ENCODE results near the gene SART3. TPM values are rescaled to one million over a fixed set of nuclear protein-coding genes. Genes with fewer than 3 reads are reported as not detected.

The SART3 gene
- total and polyA plus RNA-seq, 2 of the 13 experiments (the other 11 are each of a cell fraction or from before 2014, with no cell fraction given): 16.1 to 69.9 TPM

DNA sequence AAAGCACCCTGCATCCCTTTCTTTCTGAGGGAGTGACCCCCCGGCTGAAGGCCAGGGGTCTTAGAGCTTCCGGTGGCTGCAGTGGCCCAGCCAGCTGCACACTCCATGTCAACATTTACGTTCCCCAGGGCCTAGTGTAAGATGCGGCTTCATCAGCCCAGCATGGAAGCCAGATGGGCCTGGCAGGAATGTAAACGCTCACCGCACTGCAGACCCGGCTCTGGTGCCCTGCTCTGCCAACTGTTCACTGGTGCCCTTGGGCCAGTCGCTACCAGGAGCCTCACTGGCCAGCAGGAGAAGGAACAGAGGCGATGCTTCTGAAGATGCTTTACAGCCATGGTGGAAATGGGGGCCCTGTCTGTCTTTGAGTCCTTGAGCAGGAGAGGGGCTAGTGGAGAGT lies 45.5 kb upstream of the SART3 start:
- Histone ChIP-seq H3K27ac (ENCODE audit: extremely low read length, insufficient read depth, low read length) (no peak overlapping the region), H3K9me3 (ENCODE audit: low read length) (no peaks in the 10 kb centered on the region), H3K4me1 (ENCODE audit: insufficient read depth, low read length) (peaks cover 12% of the 10 kb centered on the region), H3K4me2 (ENCODE audit: low read depth, low read length) (no peak overlapping the region), H2AFZ (ENCODE audit: low read length) (no peak overlapping the region), H3K4me3 (replicated peaks in 1 of 3; ENCODE audit: insufficient read depth in 1 of 3, low read depth in 2 of 3, low read length in 3 of 3) (no peak overlapping the region), H4K20me1 (ENCODE audit: insufficient read depth, low read length) (no peaks in the 10 kb centered on the region), H3K27me3 (ENCODE audit: control insufficient read depth in 1 of 2, insufficient read depth in 2 of 2, low read length in 2 of 2) (peaks cover 3 to 26% of the 10 kb centered on the region in 2 experiments; a peak in 4 of 5 replicates), H3K36me3 (replicated peaks in 1 of 2; ENCODE audit: control insufficient read depth in 1 of 2, insufficient read depth in 2 of 2, low read length in 2 of 2) (no peaks in the 10 kb centered on the region), H3K9ac (ENCODE audit: insufficient read depth, low read depth, low read length) (no peak overlapping the region), H3K79me2 (ENCODE audit: insufficient read depth, low read length) (no peaks in the 10 kb centered on the region)
- whole genome bisulfite sequencing (ENCODE audit: low lambda C conversion rate): 82% methylated on average over 4 of the region's 9 CpGs
- ATAC-seq: no peak
- ChIA-PET POLR2A (no interaction called here), CTCF (ENCODE audit: low intra/inter-chr PET ratio, low total read pairs) (no interaction called here)
- in situ Hi-C loops (cut with HindIII; ENCODE audit: extremely low pct_ligation_motif_present, low pct_unique_long_range_greater_than_20kb) (no loop called here), intact Hi-C loops (cut with micrococcal nuclease; ENCODE audit: unreplicated experiment) (no loop called here)
- FAIRE-seq: no peak
- no TSS peak for BruUV-seq (replicated peaks)
- no peak for DNase-seq (ENCODE audit: low spot score)
- TF ChIP-seq, protein P1, sequence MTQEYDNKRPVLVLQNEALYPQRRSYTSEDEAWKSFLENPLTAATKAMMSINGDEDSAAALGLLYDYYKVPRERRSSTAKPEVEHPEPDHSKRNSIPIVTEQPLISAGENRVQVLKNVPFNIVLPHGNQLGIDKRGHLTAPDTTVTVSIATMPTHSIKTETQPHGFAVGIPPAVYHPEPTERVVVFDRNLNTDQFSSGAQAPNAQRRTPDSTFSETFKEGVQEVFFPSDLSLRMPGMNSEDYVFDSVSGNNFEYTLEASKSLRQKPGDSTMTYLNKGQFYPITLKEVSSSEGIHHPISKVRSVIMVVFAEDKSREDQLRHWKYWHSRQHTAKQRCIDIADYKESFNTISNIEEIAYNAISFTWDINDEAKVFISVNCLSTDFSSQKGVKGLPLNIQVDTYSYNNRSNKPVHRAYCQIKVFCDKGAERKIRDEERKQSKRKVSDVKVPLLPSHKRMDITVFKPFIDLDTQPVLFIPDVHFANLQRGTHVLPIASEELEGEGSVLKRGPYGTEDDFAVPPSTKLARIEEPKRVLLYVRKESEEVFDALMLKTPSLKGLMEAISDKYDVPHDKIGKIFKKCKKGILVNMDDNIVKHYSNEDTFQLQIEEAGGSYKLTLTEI (CRISPR knock-in tag; conservative IDR thresholded peaks at IDR 0.05): no peak
- TF ChIP-seq SNAPC2 (CRISPR knock-in tag; IDR thresholded peaks at IDR 0.05) (no peak), ZNF614 (CRISPR knock-in tag; IDR thresholded peaks at IDR 0.05; ENCODE audit: borderline replicate concordance) (no peak), ZNF546 (CRISPR knock-in tag; conservative IDR thresholded peaks at IDR 0.05) (no peak), ZNF10 (CRISPR knock-in tag; IDR thresholded peaks at IDR 0.05; ENCODE audit: borderline replicate concordance, low read depth) (no peak), MEIS1 (CRISPR knock-in tag; IDR thresholded peaks at IDR 0.05; ENCODE audit: borderline replicate concordance) (no peak), GTF3A (CRISPR knock-in tag; conservative IDR thresholded peaks at IDR 0.05) (no peak), TCF12 (IDR thresholded peaks at IDR 0.05) (no peak), TCF12 (CRISPR knock-in tag; IDR thresholded peaks at IDR 0.05) (no peak), HNRNPK (IDR thresholded peaks at IDR 0.05; ENCODE audit: low read depth, low read length, poor library complexity, severe bottlenecking) (no peak)
- TF ChIP-seq, protein P2, sequence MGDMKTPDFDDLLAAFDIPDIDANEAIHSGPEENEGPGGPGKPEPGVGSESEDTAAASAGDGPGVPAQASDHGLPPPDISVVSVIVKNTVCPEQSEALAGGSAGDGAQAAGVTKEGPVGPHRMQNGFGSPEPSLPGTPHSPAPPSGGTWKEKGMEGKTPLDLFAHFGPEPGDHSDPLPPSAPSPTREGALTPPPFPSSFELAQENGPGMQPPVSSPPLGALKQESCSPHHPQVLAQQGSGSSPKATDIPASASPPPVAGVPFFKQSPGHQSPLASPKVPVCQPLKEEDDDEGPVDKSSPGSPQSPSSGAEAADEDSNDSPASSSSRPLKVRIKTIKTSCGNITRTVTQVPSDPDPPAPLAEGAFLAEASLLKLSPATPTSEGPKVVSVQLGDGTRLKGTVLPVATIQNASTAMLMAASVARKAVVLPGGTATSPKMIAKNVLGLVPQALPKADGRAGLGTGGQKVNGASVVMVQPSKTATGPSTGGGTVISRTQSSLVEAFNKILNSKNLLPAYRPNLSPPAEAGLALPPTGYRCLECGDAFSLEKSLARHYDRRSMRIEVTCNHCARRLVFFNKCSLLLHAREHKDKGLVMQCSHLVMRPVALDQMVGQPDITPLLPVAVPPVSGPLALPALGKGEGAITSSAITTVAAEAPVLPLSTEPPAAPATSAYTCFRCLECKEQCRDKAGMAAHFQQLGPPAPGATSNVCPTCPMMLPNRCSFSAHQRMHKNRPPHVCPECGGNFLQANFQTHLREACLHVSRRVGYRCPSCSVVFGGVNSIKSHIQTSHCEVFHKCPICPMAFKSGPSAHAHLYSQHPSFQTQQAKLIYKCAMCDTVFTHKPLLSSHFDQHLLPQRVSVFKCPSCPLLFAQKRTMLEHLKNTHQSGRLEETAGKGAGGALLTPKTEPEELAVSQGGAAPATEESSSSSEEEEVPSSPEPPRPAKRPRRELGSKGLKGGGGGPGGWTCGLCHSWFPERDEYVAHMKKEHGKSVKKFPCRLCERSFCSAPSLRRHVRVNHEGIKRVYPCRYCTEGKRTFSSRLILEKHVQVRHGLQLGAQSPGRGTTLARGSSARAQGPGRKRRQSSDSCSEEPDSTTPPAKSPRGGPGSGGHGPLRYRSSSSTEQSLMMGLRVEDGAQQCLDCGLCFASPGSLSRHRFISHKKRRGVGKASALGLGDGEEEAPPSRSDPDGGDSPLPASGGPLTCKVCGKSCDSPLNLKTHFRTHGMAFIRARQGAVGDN (CRISPR knock-in tag; IDR thresholded peaks at IDR 0.05): no peak
- TF ChIP-seq, protein P3, sequence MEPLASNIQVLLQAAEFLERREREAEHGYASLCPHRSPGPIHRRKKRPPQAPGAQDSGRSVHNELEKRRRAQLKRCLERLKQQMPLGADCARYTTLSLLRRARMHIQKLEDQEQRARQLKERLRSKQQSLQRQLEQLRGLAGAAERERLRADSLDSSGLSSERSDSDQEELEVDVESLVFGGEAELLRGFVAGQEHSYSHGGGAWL (CRISPR knock-in tag; IDR thresholded peaks at IDR 0.05): no peak

Data from HepG2 (cell line).